GM21576 (cell line): ENCODE measurements around the gene RBCK1.
"Not testable (repeated sequence)": the region's sequence is repeated elsewhere in the genome, so short reads cannot be mapped to it uniquely, and the experiment has no call there.

Source experiments
- ATAC-seq: cut with Tn5 transposase; IDR thresholded peaks from one replicate; pipeline ENCODE4 v1.9.1; 2021; ENCODE audit warnings: mild to moderate bottlenecking, moderate library complexity; ENCODE audit not compliant: unreplicated experiment

Gene RBCK1

GRCh38 chr20:375265-375889 lies 32.7 kb upstream of the RBCK1 start:
- no peak for ATAC-seq

GRCh38 chr20:376089-376488 lies 32.0 kb upstream of the RBCK1 start:
- ATAC-seq = no peak

- ATAC-seq = no peak
These were observed 31.3 kb upstream of the RBCK1 start for GRCh38 chr20:376750-377149.

- not testable (repeated sequence) for ATAC-seq
These were observed 30.5 kb upstream of the RBCK1 start for GRCh38 chr20:377578-377977.

GRCh38 chr20:378961-379336 lies 29.1 kb upstream of the RBCK1 start:
- ATAC-seq = no peak

GRCh38 chr20:380763-381580 lies 27.1 kb upstream of the RBCK1 start:
- peak; percentile 60 for ATAC-seq

- peak; percentile 61 for ATAC-seq
These were observed 26.4 kb upstream of the RBCK1 start for GRCh38 chr20:381581-382290.

GRCh38 chr20:382291-383115 lies 25.6 kb upstream of the RBCK1 start:
- ATAC-seq = peak; percentile 8

- no peak for ATAC-seq
These were observed 24.2 kb upstream of the RBCK1 start for GRCh38 chr20:383889-384288.

- no peak for ATAC-seq
These were observed 23.4 kb upstream of the RBCK1 start for GRCh38 chr20:384723-385122.

- no peak for ATAC-seq
These were observed 22.7 kb upstream of the RBCK1 start for GRCh38 chr20:385448-385847.

GRCh38 chr20:386634-387033 lies 21.5 kb upstream of the RBCK1 start:
- ATAC-seq = not testable (repeated sequence)

- no peak for ATAC-seq
These were observed 20.6 kb upstream of the RBCK1 start for GRCh38 chr20:387520-387919.

- ATAC-seq = no peak
These were observed 19.8 kb upstream of the RBCK1 start for GRCh38 chr20:388034-388994.

GRCh38 chr20:389220-389619 lies 18.9 kb upstream of the RBCK1 start:
- ATAC-seq = no peak

- ATAC-seq = no peak
These were observed 16.9 kb upstream of the RBCK1 start for GRCh38 chr20:391041-391711.

GRCh38 chr20:393296-393695 lies 14.8 kb upstream of the RBCK1 start:
- ATAC-seq = not testable (repeated sequence)

GRCh38 chr20:396252-396618 lies 11.9 kb upstream of the RBCK1 start:
- no peak for ATAC-seq
